Smooth muscle cell (in vitro differentiated cells): ENCODE results near the gene MYCT1. TPM values are rescaled to one million over a fixed set of nuclear protein-coding genes. Genes with fewer than 3 reads are reported as not detected.

Experiments
- DNase-seq: peaks from one replicate; lab custom pipeline; 2025; ENCODE audit not compliant: unreplicated experiment; lab: John Stamatoyannopoulos, UW
- H2AFZ ChIP-seq: fragments of 200-600 bp; sonication (generic); 2 replicates; pipeline ENCODE4 v1.6.0; 2016; ENCODE audit warnings: antibody characterized with exemption, low read depth, mild to moderate bottlenecking
- H3F3A ChIP-seq: fragments of 200-600 bp; sonication (generic); 2 replicates; pipeline ENCODE4 v1.6.0; 2017; ENCODE audit warnings: antibody characterized with exemption, low read depth
- H3K27ac ChIP-seq: fragments of 200-600 bp; sonication (generic); 2 replicates; pipeline ENCODE4 v1.5.1; 2016; ENCODE audit warnings: low read depth, mild to moderate bottlenecking
- H3K27me3 ChIP-seq: fragments of 200-600 bp; sonication (generic); 2 replicates; pipeline ENCODE4 v1.6.1; 2016; ENCODE audit warnings: low read depth, mild to moderate bottlenecking
- H3K36me3 ChIP-seq: fragments of 200-600 bp; sonication (generic); 2 replicates; pipeline ENCODE4 v1.5.1; 2016; ENCODE audit warnings: low read depth
- H3K4me1 ChIP-seq: fragments of 200-600 bp; sonication (generic); 2 replicates; pipeline ENCODE4 v1.5.1; 2016; ENCODE audit warnings: low read depth
- H3K4me2 ChIP-seq: fragments of 200-600 bp; sonication (generic); 2 replicates; pipeline ENCODE4 v1.6.0; 2016; ENCODE audit warnings: mild to moderate bottlenecking
- H3K4me3 ChIP-seq: fragments of 200-600 bp; sonication (generic); 2 replicates; pipeline ENCODE4 v1.5.1; 2016; ENCODE audit warnings: mild to moderate bottlenecking
- H3K79me2 ChIP-seq: fragments of 200-600 bp; sonication (generic); 2 replicates; pipeline ENCODE4 v1.6.0; 2016; ENCODE audit warnings: low read depth, mild to moderate bottlenecking
- H3K9ac ChIP-seq: fragments of 200-600 bp; sonication (generic); 2 replicates; pipeline ENCODE4 v1.6.0; 2016; ENCODE audit warnings: low read depth
- H3K9me3 ChIP-seq: fragments of 200-600 bp; sonication (generic); replicated peaks from 2 replicates; pipeline ENCODE4 v1.5.1; 2016; ENCODE audit warnings: low read depth
- H4K20me1 ChIP-seq: fragments of 200-600 bp; sonication (generic); 2 replicates; pipeline ENCODE4 v1.6.0; 2016; ENCODE audit warnings: low read depth
- CTCF ChIP-seq: fragments of 200-600 bp; sonication (generic); IDR thresholded peaks from 2 replicates; pipeline ENCODE4 v1.5.1; 2017; ENCODE audit warnings: borderline replicate concordance, mild to moderate bottlenecking, antibody characterized with exemption; ENCODE audit not compliant: insufficient read depth, poor library complexity, severe bottlenecking
- WGBS: methylation state at CpG from one replicate; pipeline ENCODE4 v1.1.7; 2016; ENCODE audit warnings: low lambda C conversion rate; 5-methylcytosine and 5-hydroxymethylcytosine counted together
- polyA plus RNA-seq: library from polyadenylated mRNA; unstranded; fragments of >200 nt; fragmentation: Nextera tagmentation; extraction: Ambion mirVana; gene quantifications from 2 replicates; pipeline ENCODE4 v1.2.1, GENCODE V29; 2016
- total RNA-seq: library from RNA; depleted of rRNA; stranded (reverse); fragments of >200 nt; gene quantifications from 2 replicates; pipeline ENCODE4 v1.2.3, GENCODE V29; 2014

Gene MYCT1
- total and polyA plus RNA-seq, 2 experiments from 2014 or later = not detected

DNA sequence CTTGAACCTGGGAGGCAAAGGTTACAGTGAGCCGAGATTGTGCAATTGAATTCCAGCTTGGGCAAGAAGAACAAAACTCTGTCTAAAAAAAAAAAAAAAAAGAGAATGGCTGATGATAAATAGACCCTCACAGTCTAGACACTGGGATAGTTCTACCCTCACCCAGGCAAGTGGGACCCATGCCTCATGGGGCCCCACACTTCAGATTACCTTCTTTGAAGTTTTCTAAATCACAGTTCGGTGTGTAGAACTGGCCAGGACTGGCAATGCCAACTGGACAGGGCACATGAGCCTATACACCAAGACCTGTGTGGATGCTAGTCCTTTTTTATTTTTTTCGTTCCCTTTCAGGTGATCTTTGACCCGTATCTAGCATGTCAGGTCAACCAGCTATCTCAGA, 28.6 kb downstream of the MYCT1 start:
- H3K9ac ChIP-seq = no peak overlapping the region
- H3F3A ChIP-seq = no peaks in the 10 kb centered on the region
- no peaks in the 10 kb centered on the region for H3K4me1 ChIP-seq
- no peaks in the 10 kb centered on the region for H4K20me1 ChIP-seq
- DNase-seq = no peak
- WGBS = 87% methylated on average over 4 of the region's 4 CpGs
- no peak overlapping the region for H3K4me2 ChIP-seq
- H3K79me2 ChIP-seq = no peaks in the 10 kb centered on the region
- H3K9me3 ChIP-seq = no peaks in the 10 kb centered on the region
- H3K4me3 ChIP-seq = no peak overlapping the region
- H3K27ac ChIP-seq = no peak overlapping the region
- H3K27me3 ChIP-seq = no peaks in the 10 kb centered on the region
- no peak overlapping the region for H2AFZ ChIP-seq
- no peak for TF ChIP-seq CTCF
- no peaks in the 10 kb centered on the region for H3K36me3 ChIP-seq

- 95% methylated on average over 3 of the region's 3 CpGs for WGBS
- TF ChIP-seq CTCF = no peak
- H3K9me3 ChIP-seq = no peaks in the 10 kb centered on the region
- no peak overlapping the region for H2AFZ ChIP-seq
- H3K36me3 ChIP-seq = no peaks in the 10 kb centered on the region
- no peak overlapping the region for H3K9ac ChIP-seq
- H3K4me3 ChIP-seq = no peak overlapping the region
- H3K4me2 ChIP-seq = no peak overlapping the region
- DNase-seq = no peak
- H3F3A ChIP-seq = no peaks in the 10 kb centered on the region
- no peaks in the 10 kb centered on the region for H3K4me1 ChIP-seq
- H3K27me3 ChIP-seq = no peaks in the 10 kb centered on the region
- H3K27ac ChIP-seq = no peak overlapping the region
- H4K20me1 ChIP-seq = no peaks in the 10 kb centered on the region
- H3K79me2 ChIP-seq = no peaks in the 10 kb centered on the region
Measured at GRCh38 chr6:152727507-152727906, 29.8 kb downstream of the MYCT1 start.

DNA sequence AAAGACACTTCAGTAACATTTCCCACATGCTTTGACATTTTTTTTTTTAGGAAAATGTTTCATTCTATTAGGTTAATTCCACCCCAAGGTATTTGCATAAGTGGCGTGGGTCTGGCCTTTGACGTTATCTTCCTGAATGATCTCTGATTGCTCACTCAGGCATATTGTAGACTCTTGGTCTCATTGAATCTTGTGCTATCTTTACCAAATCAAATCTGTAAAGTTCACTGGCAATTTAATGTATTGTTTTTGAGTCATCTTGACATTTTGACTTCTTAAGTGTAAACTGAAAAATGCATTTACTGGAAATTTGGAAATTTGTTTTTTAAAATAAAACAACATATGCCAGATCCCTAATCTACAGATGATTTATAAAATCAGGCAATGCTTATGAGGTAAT, 36.9 kb downstream of the MYCT1 start:
- DNase-seq = no peak
- H3K27ac ChIP-seq = no peak overlapping the region
- no peaks in the 10 kb centered on the region for H4K20me1 ChIP-seq
- H3K9ac ChIP-seq = no peak overlapping the region
- no peaks in the 10 kb centered on the region for H3F3A ChIP-seq
- H3K27me3 ChIP-seq = no peaks in the 10 kb centered on the region
- no peaks in the 10 kb centered on the region for H3K79me2 ChIP-seq
- H3K4me1 ChIP-seq = no peaks in the 10 kb centered on the region
- H3K9me3 ChIP-seq = no peaks in the 10 kb centered on the region
- H3K4me2 ChIP-seq = no peak overlapping the region
- no peak overlapping the region for H2AFZ ChIP-seq
- H3K36me3 ChIP-seq = no peaks in the 10 kb centered on the region
- H3K4me3 ChIP-seq = no peak overlapping the region
- WGBS = 75% methylated on average over 2 of the region's 2 CpGs
- no peak for TF ChIP-seq CTCF

DNA sequence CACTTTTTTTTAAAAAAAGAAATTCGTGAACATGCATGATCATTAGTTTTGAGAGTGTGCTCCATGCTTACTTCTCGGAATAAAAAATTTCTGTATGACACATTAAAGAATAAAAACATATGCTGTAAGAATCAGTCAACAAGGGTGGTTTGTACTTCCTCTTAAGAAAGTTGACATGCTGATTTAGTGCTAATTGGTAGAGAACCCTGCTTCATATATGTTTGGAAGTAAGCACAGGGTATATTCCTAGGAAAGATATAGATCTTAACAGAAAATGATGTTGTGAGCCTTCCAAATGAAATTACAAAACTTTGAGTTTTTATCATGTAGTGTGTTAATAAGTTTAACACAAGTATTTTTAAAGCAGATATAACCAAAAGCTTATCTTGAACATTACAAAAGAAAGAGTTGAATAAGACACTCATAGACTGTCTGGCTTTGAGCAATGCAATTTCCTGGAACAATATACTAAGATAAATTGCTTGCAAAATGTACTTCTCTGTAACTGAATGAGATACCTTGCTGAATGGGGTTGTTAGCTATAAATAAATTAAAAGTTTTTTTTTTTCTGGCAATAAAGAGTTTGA, 39.1 kb downstream of the MYCT1 start:
- Histone ChIP-seq H3K9ac (no peak overlapping the region), H3K27ac (no peak overlapping the region), H3K9me3 (no peaks in the 10 kb centered on the region), H3K79me2 (no peaks in the 10 kb centered on the region), H2AFZ (no peak overlapping the region), H3K27me3 (no peaks in the 10 kb centered on the region), H3F3A (no peaks in the 10 kb centered on the region), H4K20me1 (no peaks in the 10 kb centered on the region), H3K4me1 (no peaks in the 10 kb centered on the region), H3K36me3 (no peaks in the 10 kb centered on the region), H3K4me2 (no peak overlapping the region), H3K4me3 (no peak overlapping the region)
- 83% methylated on average over 2 of the region's 2 CpGs for WGBS
- TF ChIP-seq CTCF = no peak
- no peak for DNase-seq
